Activated CD8-positive, alpha-beta memory T cell treated with anti-CD3 and anti-CD28 coated beads, Interleukin-2, amount 10 ng/mL, durations not matched to agents 7 days and 5 days (primary cell): ENCODE results near the gene SHROOM3. TPM values are rescaled to one million over a fixed set of nuclear protein-coding genes. Genes with fewer than 3 reads are reported as not detected.

Source experiments
- ATAC-seq: fragments of 150-1000 bp; cut with Tn5 transposase; one replicate; pipeline ENCODE4 v1.10.0; 2021; ENCODE audit warnings: moderate library complexity
- CTCF ChIA-PET: fragments of 350-600 bp; sonication (Branson Sonifier 250); formaldehyde crosslinking; loops from one replicate; lab custom pipeline; 2021; ENCODE audit warnings: antibody characterized with exemption; lab: Charles Lee
- DNase-seq: peaks from one replicate; pipeline ENCODE4 v3.0.0-alpha.2; 2020
- H3K27ac Mint-ChIP-seq: one replicate; pipeline ENCODE4 v1.8.0; 2021; ENCODE audit warnings: mild to moderate bottlenecking, mixed read lengths
- H3K27me3 Mint-ChIP-seq: one replicate; pipeline ENCODE4 v1.8.0; 2021; ENCODE audit warnings: mixed read lengths
- H3K36me3 Mint-ChIP-seq: one replicate; pipeline ENCODE4 v1.8.0; 2021; ENCODE audit warnings: mild to moderate bottlenecking, mixed read lengths
- H3K4me1 Mint-ChIP-seq: one replicate; pipeline ENCODE4 v1.8.0; 2021; ENCODE audit warnings: mixed read lengths
- H3K4me3 Mint-ChIP-seq: one replicate; pipeline ENCODE4 v1.8.0; 2021; ENCODE audit warnings: mild to moderate bottlenecking, moderate library complexity, mixed read lengths
- H3K9me3 Mint-ChIP-seq: one replicate; pipeline ENCODE4 v1.8.0; 2022; ENCODE audit warnings: low read depth, mixed read lengths
- total RNA-seq, 2 experiments: library from RNA; stranded (reverse); gene quantifications; one replicate each; pipeline ENCODE4 v1.2.3, GENCODE V29; 2021

SHROOM3 gene
- total RNA-seq, 2 experiments from 2014 or later: 0.09 TPM; not detected in 1

DNA sequence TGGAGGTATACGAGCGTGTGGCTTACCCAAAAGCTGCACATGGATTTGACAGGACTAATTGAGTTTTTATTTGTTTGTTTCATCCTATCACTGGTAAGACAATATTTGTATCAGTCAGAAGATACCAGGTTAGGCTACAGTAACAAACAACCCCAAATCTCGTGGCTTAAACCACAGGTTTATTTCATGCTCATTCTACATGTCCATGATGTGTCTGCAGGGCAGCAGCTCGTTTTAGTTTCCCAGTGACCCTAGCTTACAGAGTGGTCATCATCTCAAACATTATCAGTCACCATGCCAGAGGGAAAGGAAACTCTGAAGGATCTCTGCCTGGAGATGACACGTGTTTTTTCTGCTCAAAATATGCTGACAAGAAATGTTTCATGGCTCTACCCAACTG lies 108.3 kb downstream of the SHROOM3 start:
- CTCF ChIA-PET: no interaction called here
- Mint-ChIP-seq H3K27ac (no peak overlapping the region), H3K9me3 (no peaks in the 10 kb centered on the region), H3K36me3 (no peaks in the 10 kb centered on the region), H3K4me1 (peaks cover 12% of the 10 kb centered on the region), H3K27me3 (peaks cover 15% of the 10 kb centered on the region), H3K4me3 (no peak overlapping the region)
- no peak for DNase-seq
- no peak for ATAC-seq

DNA sequence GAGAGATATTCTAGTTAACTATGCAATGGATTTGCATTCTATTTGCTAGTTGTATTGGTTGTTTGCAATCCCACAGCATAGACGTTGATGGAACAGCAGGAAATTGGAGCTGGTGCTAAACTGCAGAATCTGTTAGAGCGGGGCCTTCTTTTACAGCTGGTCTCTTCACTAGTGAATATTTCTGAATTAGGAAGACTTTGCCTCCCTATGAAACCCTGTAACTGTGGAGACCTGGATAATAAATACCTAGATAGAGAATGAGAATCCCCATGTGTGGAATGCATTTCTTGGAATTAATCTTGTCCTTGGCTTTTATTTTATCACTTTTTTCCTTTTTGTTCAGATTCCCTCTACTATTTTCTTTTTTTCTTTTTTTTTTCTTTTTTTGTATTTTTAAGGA lies 109.7 kb downstream of the SHROOM3 start:
- Mint-ChIP-seq H3K36me3 (no peaks in the 10 kb centered on the region), H3K27ac (no peak overlapping the region), H3K27me3 (peaks cover 15% of the 10 kb centered on the region), H3K9me3 (no peaks in the 10 kb centered on the region), H3K4me1 (peaks cover 12% of the 10 kb centered on the region), H3K4me3 (no peak overlapping the region)
- no peak for ATAC-seq
- CTCF ChIA-PET: interaction anchor here (1.0 kb wide), 1 partner anchor 40 kb away, joined by 3 read pairs; no protein-coding TSS in a partner anchor
- no peak for DNase-seq

- H3K36me3 Mint-ChIP-seq: no peaks in the 10 kb centered on the region
- no peak for DNase-seq
- CTCF ChIA-PET: no interaction called here
- peaks cover 15% of the 10 kb centered on the region for H3K27me3 Mint-ChIP-seq
- H3K9me3 Mint-ChIP-seq: no peaks in the 10 kb centered on the region
- peaks cover 12% of the 10 kb centered on the region for H3K4me1 Mint-ChIP-seq
- ATAC-seq: no peak
- no peak overlapping the region for H3K27ac Mint-ChIP-seq
- H3K4me3 Mint-ChIP-seq: no peak overlapping the region
These were observed 110.3 kb downstream of the SHROOM3 start for GRCh38 chr4:76545226-76545884.

DNA sequence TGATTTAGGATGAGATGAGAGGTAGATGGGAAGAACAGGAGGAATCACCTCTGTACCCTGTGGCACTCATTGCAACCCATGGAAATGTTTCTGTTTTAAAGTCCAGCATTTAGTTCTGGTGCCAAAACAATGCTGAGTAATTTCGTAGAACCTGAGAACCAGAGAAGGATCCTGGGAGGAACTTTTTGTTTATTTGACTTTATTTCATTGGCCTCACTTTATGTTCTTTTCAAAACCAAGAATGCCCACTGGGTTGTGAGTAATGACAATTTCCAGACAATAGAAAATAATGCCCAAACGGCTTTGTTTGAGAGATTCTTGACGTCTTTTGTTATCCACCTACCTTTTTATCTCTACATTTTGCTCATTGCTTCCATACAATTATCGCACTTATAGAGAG lies 111.3 kb downstream of the SHROOM3 start:
- H3K36me3 Mint-ChIP-seq: no peaks in the 10 kb centered on the region
- peaks cover 12% of the 10 kb centered on the region for H3K4me1 Mint-ChIP-seq
- H3K4me3 Mint-ChIP-seq: no peak overlapping the region
- ATAC-seq (no peak), DNase-seq (no peak)
- no peaks in the 10 kb centered on the region for H3K9me3 Mint-ChIP-seq
- no peak overlapping the region for H3K27ac Mint-ChIP-seq
- CTCF ChIA-PET: no interaction called here
- H3K27me3 Mint-ChIP-seq: peaks cover 15% of the 10 kb centered on the region

GRCh38 chr4:76546759-76547742 lies 112.0 kb downstream of the SHROOM3 start:
- ATAC-seq: no peak
- Mint-ChIP-seq H3K36me3 (no peaks in the 10 kb centered on the region), H3K27ac (no peak overlapping the region), H3K9me3 (no peaks in the 10 kb centered on the region), H3K4me1 (peaks cover 12% of the 10 kb centered on the region), H3K4me3 (no peak overlapping the region), H3K27me3 (peaks cover 15% of the 10 kb centered on the region)
- CTCF ChIA-PET: no interaction called here
- no peak for DNase-seq

- Mint-ChIP-seq H3K9me3 (no peaks in the 10 kb centered on the region), H3K27ac (no peak overlapping the region), H3K27me3 (peaks cover 15% of the 10 kb centered on the region), H3K4me1 (peaks cover 12% of the 10 kb centered on the region), H3K36me3 (no peaks in the 10 kb centered on the region), H3K4me3 (no peak overlapping the region)
- DNase-seq (no peak), ATAC-seq (no peak)
- CTCF ChIA-PET: no interaction called here
These were observed 113.7 kb downstream of the SHROOM3 start for GRCh38 chr4:76548704-76549103.

DNA sequence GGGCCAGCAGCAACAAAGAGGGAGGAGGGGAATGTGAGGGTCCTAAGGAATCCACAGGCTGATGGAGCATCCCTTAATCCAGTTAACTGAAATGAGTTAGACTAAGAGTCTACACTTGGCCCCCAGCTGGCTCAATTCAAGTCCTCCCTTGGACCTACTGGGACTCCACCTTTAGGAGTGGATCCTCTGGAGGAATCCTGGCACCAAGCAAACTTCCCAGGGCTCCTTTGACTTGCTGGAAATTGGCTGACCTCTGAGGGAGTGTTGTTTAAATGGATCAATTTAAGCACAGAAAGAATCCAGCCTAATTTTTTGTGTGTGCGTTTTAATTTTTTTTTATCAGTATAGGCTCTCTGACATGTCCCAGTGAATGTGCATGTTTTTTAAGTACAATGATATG lies 114.7 kb downstream of the SHROOM3 start:
- H3K9me3 Mint-ChIP-seq: no peaks in the 10 kb centered on the region
- H3K4me1 Mint-ChIP-seq: peaks cover 10% of the 10 kb centered on the region
- H3K27ac Mint-ChIP-seq: no peak overlapping the region
- CTCF ChIA-PET: no interaction called here
- H3K36me3 Mint-ChIP-seq: no peaks in the 10 kb centered on the region
- no peak for ATAC-seq
- DNase-seq: no peak
- H3K27me3 Mint-ChIP-seq: peaks cover 15% of the 10 kb centered on the region
- no peak overlapping the region for H3K4me3 Mint-ChIP-seq

GRCh38 chr4:76550966-76551780 lies 116.1 kb downstream of the SHROOM3 start:
- CTCF ChIA-PET: no interaction called here
- Mint-ChIP-seq H3K9me3 (no peaks in the 10 kb centered on the region), H3K36me3 (no peaks in the 10 kb centered on the region), H3K4me1 (no peaks in the 10 kb centered on the region), H3K27ac (no peak overlapping the region), H3K27me3 (peaks cover 15% of the 10 kb centered on the region), H3K4me3 (no peak overlapping the region)
- DNase-seq: no peak
- no peak for ATAC-seq

DNA sequence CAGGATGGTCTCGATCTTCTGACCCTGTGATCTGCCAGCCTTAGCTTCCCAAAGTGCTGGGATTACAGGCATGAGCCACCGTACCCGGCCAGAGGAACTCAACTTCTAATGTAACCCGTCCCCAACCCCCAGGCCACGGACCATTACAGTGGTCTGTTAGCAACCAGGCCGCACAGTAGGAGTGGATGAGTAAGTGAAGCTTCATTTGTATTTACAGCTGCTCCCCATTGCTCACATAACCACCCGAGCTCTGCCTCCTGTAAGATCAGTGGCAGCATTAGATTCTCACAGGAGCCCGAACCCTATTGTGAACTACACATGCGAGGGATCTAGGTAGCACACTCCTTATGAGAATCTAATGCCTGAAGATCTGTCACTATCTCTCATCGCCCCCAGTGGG lies 119.6 kb downstream of the SHROOM3 start:
- H3K4me3 Mint-ChIP-seq: no peak overlapping the region
- H3K36me3 Mint-ChIP-seq: no peaks in the 10 kb centered on the region
- CTCF ChIA-PET: no interaction called here
- H3K27ac Mint-ChIP-seq: no peak overlapping the region
- H3K4me1 Mint-ChIP-seq: no peaks in the 10 kb centered on the region
- H3K9me3 Mint-ChIP-seq: no peaks in the 10 kb centered on the region
- no peak for DNase-seq
- H3K27me3 Mint-ChIP-seq: peaks cover 9% of the 10 kb centered on the region
- no peak for ATAC-seq

DNA sequence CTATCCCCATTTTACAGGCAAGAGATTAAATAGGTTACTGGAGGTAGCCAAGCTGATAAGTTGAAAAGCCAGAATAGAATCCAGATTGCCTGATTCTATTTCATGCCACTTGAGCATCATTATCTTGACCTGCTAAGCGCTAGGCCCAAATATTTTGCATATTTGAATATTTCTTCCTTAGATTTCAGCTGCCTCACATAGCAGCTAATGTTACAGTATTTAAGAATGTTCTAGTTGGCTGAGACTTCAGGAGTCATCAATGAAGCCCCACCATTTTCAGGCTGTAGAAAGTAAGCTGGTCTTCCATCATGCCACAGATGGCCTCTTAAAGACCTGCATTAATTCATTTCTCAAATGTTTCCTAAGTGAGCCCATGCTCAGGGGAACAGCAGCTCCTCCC lies 121.4 kb downstream of the SHROOM3 start:
- Mint-ChIP-seq H3K4me3 (no peak overlapping the region), H3K27ac (no peak overlapping the region), H3K27me3 (peaks cover 9% of the 10 kb centered on the region), H3K9me3 (no peaks in the 10 kb centered on the region), H3K4me1 (no peaks in the 10 kb centered on the region), H3K36me3 (no peaks in the 10 kb centered on the region)
- ATAC-seq (no peak), DNase-seq (no peak)
- CTCF ChIA-PET: no interaction called here

- Mint-ChIP-seq H3K27ac (no peak overlapping the region), H3K27me3 (peaks cover 9% of the 10 kb centered on the region), H3K4me1 (peaks cover 5% of the 10 kb centered on the region), H3K9me3 (no peaks in the 10 kb centered on the region), H3K4me3 (no peak overlapping the region), H3K36me3 (no peaks in the 10 kb centered on the region)
- CTCF ChIA-PET: no interaction called here
- ATAC-seq: no peak
- DNase-seq: no peak
These were observed 123.6 kb downstream of the SHROOM3 start for GRCh38 chr4:76558396-76559235.

DNA sequence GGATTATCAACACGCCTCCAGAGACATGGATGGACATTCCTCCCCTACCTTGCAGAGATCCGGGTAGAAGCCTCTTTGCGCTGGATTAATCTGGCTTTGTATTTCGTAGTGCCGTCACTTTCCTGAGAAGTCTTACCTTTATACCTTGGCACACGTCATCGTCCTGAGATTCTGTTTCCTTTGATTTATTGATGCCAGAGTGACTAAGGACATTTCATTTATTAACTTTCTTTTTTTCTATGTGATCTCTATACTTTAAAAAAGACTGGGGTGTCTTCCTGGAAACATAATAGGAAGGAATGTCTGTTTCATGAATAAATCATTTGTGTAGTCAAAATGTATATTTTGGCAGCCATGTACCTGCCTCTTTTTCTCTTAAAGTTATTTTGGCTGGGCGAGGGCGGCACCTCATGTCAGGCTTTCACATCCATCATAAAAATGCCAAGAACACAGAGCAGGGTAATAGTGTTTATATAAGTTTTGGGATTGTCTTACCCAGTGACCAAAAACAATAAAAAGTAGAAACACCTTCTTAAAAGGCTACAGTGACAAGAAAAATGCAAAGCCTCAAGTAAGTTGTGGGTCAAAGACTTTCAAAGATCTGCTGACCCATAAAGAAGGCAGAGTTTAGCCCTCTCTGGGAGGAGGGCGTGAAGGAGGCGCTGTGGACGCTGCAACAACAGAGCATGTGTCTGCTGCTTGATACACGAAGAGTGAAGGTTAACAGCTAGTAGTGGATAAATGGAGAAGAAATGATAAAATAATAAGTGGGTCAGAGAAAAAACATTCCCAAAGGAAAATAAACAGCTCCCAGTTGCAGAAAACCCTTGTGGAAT lies 124.4 kb downstream of the SHROOM3 start:
- Mint-ChIP-seq H3K27me3 (peaks cover 11% of the 10 kb centered on the region), H3K27ac (no peak overlapping the region), H3K9me3 (no peaks in the 10 kb centered on the region), H3K4me1 (peaks cover 9% of the 10 kb centered on the region), H3K36me3 (no peaks in the 10 kb centered on the region), H3K4me3 (no peak overlapping the region)
- CTCF ChIA-PET: no interaction called here
- DNase-seq (no peak), ATAC-seq (no peak)
